ENCODE results near the gene RPL34.

- TF ChIP-seq CTCF (IDR thresholded peaks at IDR 0.05; ENCODE audit: low read depth, low read length) (no peak), MYC (IDR thresholded peaks at IDR 0.05; ENCODE audit: low read depth, low read length) (no peak), POLR2A (IDR thresholded peaks at IDR 0.05; ENCODE audit: extremely low read depth, insufficient read length) (no peak)
These were observed 30.4 kb upstream of the RPL34 start for GRCh38 chr4:108589961-108590360.
